ENCODE measurements around the gene CHCHD10. TPM values are rescaled to one million over a fixed set of nuclear protein-coding genes. Genes with fewer than 3 reads are reported as not detected.

The CHCHD10 gene
- total RNA-seq, 1 experiment from 2014 or later = 86.0 TPM

DNA sequence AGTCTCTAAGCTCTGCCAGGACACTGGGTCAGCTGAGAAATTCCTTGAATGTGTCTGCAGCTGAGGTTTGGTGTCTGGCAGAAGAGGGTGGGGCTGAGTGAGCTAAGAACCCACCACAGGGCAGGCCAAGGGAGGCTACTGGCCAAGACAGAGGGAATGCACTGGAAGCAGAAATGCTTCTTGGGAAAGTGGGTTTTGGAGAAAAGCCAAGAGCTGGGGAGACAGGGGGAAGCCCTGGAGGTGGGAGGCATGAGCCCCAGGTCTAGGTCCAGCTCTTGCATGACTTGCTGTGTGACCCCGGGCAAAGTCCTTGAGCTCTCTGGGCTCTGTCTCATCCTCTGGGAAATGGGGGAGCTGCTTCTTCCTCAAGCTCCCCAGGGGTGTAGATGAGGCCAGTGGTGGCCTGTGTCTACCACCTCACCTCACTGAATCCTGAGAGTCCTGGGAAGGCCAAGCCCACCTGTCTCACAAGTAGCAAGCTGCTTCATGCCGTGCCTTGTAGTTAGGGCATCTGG lies 7.2 kb upstream of the CHCHD10 start:
- Mint-ChIP-seq H3K9me3 (ENCODE audit: unreplicated experiment) (no peaks in the 10 kb centered on the region), H3K27me3 (ENCODE audit: insufficient read depth, unreplicated experiment) (no peaks in the 10 kb centered on the region), H3K4me1 (ENCODE audit: insufficient read depth, unreplicated experiment) (peaks cover 15% of the 10 kb centered on the region), H3K4me3 (ENCODE audit: unreplicated experiment) (no peak overlapping the region), H3K27ac (ENCODE audit: low read depth, unreplicated experiment) (no peak overlapping the region), H3K36me3 (ENCODE audit: insufficient read depth, unreplicated experiment) (peaks cover 6% of the 10 kb centered on the region)
- TF ChIP-seq, protein P1, sequence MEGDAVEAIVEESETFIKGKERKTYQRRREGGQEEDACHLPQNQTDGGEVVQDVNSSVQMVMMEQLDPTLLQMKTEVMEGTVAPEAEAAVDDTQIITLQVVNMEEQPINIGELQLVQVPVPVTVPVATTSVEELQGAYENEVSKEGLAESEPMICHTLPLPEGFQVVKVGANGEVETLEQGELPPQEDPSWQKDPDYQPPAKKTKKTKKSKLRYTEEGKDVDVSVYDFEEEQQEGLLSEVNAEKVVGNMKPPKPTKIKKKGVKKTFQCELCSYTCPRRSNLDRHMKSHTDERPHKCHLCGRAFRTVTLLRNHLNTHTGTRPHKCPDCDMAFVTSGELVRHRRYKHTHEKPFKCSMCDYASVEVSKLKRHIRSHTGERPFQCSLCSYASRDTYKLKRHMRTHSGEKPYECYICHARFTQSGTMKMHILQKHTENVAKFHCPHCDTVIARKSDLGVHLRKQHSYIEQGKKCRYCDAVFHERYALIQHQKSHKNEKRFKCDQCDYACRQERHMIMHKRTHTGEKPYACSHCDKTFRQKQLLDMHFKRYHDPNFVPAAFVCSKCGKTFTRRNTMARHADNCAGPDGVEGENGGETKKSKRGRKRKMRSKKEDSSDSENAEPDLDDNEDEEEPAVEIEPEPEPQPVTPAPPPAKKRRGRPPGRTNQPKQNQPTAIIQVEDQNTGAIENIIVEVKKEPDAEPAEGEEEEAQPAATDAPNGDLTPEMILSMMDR (IDR thresholded peaks at IDR 0.05; ENCODE audit: unreplicated experiment) = no peak
- no peak for DNase-seq (ENCODE audit: unreplicated experiment)
- ChIA-PET CTCF (interaction anchor here (0.6 to 1.8 kb wide), 7 partner anchors 14 to 185 kb away, joined by 3 to 6 read pairs (median 3); no protein-coding TSS in a partner anchor), POLR2A (interaction anchor here (0.5 to 2.3 kb wide), 6 partner anchors 11 to 303 kb away, joined by 3 to 8 read pairs (median 4); partner anchors contain the start of gene MIF)
- no TSS peak for BruUV-seq (replicated peaks)
- intact Hi-C loops (cut with micrococcal nuclease) = no loop called here

DNA sequence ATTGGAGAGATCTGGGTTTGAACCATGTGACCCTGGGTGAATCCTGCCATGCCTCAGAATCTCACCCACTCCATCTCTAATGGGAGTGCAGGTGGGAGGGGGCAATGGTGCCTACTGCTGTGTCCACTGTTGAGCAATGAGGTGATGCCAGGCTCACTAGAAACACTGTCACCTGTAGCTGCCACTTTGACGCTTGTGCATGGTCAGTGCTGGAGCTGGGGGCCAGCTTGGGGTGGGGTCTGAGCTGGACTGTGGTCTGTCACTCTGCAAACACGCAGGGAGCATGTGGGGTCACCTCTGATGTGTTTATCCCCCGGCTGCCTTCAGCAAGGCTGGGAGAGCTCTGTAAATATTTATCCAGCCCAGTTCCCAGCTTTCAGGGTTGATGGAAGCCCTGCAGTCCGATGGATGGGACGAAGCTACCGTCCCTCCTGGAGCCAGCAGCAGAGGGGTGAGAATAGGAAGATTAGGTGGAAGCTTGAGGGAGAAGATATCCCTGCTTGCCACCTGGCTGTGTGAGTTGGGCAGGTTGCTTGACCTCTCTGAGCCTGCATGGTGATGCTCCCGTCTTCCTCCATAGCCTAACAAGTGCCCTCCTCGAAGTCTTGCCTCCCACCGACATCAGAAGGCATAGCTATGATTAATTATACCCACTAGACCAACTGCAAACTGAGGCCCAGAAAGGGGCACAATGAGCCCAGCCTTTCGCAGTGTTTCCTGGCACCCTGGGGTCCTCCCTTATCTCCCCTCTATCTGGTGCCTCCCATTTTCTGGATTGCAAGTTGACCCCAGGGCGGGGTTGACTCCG lies 6.5 kb upstream of the CHCHD10 start:
- Mint-ChIP-seq H3K4me3 (ENCODE audit: unreplicated experiment) (no peak overlapping the region), H3K9me3 (ENCODE audit: unreplicated experiment) (no peaks in the 10 kb centered on the region), H3K36me3 (ENCODE audit: insufficient read depth, unreplicated experiment) (peaks cover 6% of the 10 kb centered on the region), H3K27ac (ENCODE audit: low read depth, unreplicated experiment) (no peak overlapping the region), H3K27me3 (ENCODE audit: insufficient read depth, unreplicated experiment) (no peaks in the 10 kb centered on the region), H3K4me1 (ENCODE audit: insufficient read depth, unreplicated experiment) (peaks cover 15% of the 10 kb centered on the region)
- BruUV-seq (replicated peaks) = no TSS peak
- ChIA-PET POLR2A (interaction anchor here (1.0 to 2.3 kb wide), 5 partner anchors 12 to 120 kb away, joined by 3 to 8 read pairs (median 4); partner anchors contain the start of gene MIF), CTCF (interaction anchor here (0.6 to 1.8 kb wide), 6 partner anchors 15 to 92 kb away, joined by 3 to 6 read pairs (median 3); no protein-coding TSS in a partner anchor)
- TF ChIP-seq, protein P1 (IDR thresholded peaks at IDR 0.05; ENCODE audit: unreplicated experiment) = no peak
- intact Hi-C loops (cut with micrococcal nuclease) = no loop called here
- DNase-seq (ENCODE audit: unreplicated experiment) = no peak

DNA sequence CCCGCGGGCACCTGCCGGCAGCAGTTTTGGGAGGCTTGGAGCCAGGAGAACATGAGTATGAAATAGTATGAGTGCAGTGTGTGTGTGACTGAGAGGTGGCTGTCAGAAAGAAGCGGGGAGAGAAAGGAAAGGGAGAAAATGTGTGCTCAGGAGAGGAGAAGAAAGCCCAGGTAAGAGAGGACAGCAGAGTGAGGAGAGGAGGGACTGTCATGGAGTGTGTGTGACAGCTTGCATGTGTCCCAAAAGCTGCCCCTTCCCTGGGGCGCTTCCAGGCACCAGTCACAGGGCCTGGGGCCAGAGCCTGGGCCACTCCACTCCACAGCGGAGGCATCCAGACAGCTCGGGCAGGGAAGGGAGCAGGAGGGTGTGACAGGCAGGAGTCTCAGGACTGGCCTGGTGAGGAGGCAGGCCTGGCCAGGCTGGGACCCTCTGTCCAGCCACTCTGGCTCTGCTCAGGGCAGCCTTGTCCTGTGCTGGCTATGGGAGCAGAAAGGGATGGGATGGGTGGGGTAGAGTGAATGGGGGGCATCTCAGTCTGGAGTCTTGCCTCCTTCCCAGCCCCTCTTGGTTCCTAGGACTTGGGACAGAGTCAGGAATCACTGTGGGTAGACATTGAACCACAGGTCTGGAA lies 5.8 kb upstream of the CHCHD10 start:
- ChIA-PET POLR2A (interaction anchor here (1.0 kb wide), 1 partner anchor 76 kb away, joined by 3 read pairs; no protein-coding TSS in a partner anchor), CTCF (interaction anchor here (0.6 to 7.0 kb wide), 2 partner anchors 19 to 76 kb away, joined by 3 to 53 read pairs; partner anchors contain the start of gene VPREB3)
- BruUV-seq (replicated peaks) = no TSS peak
- TF ChIP-seq, protein P1 (IDR thresholded peaks at IDR 0.05; ENCODE audit: unreplicated experiment) = no peak
- Mint-ChIP-seq H3K9me3 (ENCODE audit: unreplicated experiment) (no peaks in the 10 kb centered on the region), H3K4me1 (ENCODE audit: insufficient read depth, unreplicated experiment) (peaks cover 15% of the 10 kb centered on the region), H3K4me3 (ENCODE audit: unreplicated experiment) (no peak overlapping the region), H3K36me3 (ENCODE audit: insufficient read depth, unreplicated experiment) (peaks cover 6% of the 10 kb centered on the region), H3K27me3 (ENCODE audit: insufficient read depth, unreplicated experiment) (no peaks in the 10 kb centered on the region), H3K27ac (ENCODE audit: low read depth, unreplicated experiment) (no peak overlapping the region)
- intact Hi-C loops (cut with micrococcal nuclease) = no loop called here
- DNase-seq (ENCODE audit: unreplicated experiment) = no peak
